Esophagus squamous epithelium (tissue), 4 donors: Measurements from ENCODE around the gene PDE7B.

Source experiments
- CTCF ChIP-seq, 6 experiments: fragments of 450-650 bp in 4 of 6; fragments of 200-600 bp in 2 of 6; sonication (generic) in 2 of 6; IDR thresholded peaks; one replicate each; pipeline ENCODE4 v1.5.1; 2016 to 2019; ENCODE audit warnings: antibody characterized with exemption in 6 of 6, mild to moderate bottlenecking in 4 of 6, moderate library complexity in 4 of 6
- POLR2A ChIP-seq, 4 donors: fragments of 450-650 bp; IDR thresholded peaks; one replicate each; pipeline ENCODE4 v1.6.1; 2017; ENCODE audit warnings: antibody characterized with exemption in 4 of 4, mild to moderate bottlenecking in 4 of 4, moderate library complexity in 3 of 4

GRCh38 chr6:135921188-135921587 is 69.7 kb downstream of the PDE7B start:
- TF ChIP-seq POLR2A (IDR thresholded peaks at IDR 0.05) = no peak
- TF ChIP-seq CTCF (IDR thresholded peaks at IDR 0.05) = no peak
